ENCODE measurements around the gene B3GNT5.

The B3GNT5 gene, protein sequence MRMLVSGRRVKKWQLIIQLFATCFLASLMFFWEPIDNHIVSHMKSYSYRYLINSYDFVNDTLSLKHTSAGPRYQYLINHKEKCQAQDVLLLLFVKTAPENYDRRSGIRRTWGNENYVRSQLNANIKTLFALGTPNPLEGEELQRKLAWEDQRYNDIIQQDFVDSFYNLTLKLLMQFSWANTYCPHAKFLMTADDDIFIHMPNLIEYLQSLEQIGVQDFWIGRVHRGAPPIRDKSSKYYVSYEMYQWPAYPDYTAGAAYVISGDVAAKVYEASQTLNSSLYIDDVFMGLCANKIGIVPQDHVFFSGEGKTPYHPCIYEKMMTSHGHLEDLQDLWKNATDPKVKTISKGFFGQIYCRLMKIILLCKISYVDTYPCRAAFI

GRCh38 chr3:183252973-183253527 is at the start of gene B3GNT5:
TSS of gene B3GNT5 (plus strand) at chr3:183253253. CDS start at chr3:183269799, 16,546 bp downstream.
- DNase-seq (ENCODE audit: insufficient read length, low spot score): no peak

GRCh38 chr3:183203670-183204069 is 49.4 kb upstream of the B3GNT5 start:
- DNase-seq (ENCODE audit: insufficient read length, low spot score) (no peak), FAIRE-seq (no peak)

More at GRCh38 chr3:183252973-183253527, at the start of gene B3GNT5:
- FAIRE-seq: no peak

GRCh38 chr3:183208260-183208659 is 44.8 kb upstream of the B3GNT5 start:
- FAIRE-seq: no peak
- DNase-seq (ENCODE audit: insufficient read length, low spot score): no peak

GRCh38 chr3:183208800-183209199 is 44.3 kb upstream of the B3GNT5 start:
- DNase-seq (ENCODE audit: insufficient read length, low spot score): no peak
- FAIRE-seq: no peak

DNA sequence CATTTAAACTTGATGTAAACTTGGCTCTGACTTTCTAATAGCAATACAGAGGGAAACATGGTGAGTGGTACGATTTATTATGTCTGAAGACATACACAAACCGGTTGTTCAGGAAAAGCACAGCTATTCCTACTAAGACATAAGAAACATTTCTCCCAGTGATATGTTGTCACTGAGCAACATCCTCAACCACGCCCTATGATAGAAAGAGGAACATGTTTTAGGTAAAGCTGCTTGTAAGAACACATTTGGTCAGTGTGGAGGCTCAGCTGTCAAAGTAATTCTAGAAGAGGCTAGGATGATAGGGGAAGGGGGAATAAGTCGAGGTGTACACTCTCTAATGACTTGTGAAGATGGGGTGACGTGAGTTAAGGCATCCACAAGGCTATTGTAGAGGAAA is 42.7 kb upstream of the B3GNT5 start:
- FAIRE-seq: no peak
- no peak for DNase-seq (ENCODE audit: insufficient read length, low spot score)

- FAIRE-seq: no peak
- DNase-seq (ENCODE audit: insufficient read length, low spot score): no peak
Observed at GRCh38 chr3:183210862-183211341, 42.2 kb upstream of the B3GNT5 start.

DNA sequence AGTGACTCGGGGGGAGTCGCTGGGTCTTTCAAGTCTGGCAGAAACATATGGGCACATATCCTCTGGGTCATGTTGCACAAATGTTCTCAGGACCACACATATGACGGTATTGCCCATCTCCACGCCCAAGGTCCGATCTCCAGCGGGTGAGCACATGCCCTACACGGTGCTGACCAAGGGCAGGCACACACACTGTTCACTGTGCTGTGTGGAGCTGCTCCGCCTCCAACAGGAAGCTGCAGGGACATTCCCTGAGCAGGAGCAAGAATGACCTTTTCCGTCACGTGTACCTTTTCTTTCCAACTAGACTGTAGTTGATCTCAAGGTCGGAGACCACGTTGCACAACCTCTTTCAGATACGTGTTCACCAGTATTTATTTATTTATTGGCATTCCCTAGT is 41.7 kb upstream of the B3GNT5 start:
- DNase-seq (ENCODE audit: insufficient read length, low spot score) (no peak), FAIRE-seq (no peak)

DNA sequence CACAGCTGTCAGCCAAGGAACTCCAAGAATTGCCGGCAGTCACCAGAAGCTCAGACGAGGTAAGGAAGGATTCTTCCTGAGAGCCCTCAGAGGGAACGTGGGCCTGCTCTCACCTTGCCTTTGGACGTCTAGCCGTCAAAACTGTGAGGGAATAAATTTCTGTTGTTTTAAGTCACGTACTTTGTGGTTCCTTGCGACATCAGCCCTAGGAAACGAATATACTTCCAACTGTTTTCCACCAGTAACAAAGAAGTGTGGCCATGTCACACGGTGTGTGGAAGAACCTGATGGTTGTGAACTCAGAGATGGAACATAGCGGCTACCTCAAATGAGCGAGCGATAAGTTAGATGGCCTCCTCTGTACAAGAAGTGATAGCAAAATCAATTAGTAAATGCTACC is 41.0 kb upstream of the B3GNT5 start:
- no peak for FAIRE-seq
- no peak for DNase-seq (ENCODE audit: insufficient read length, low spot score)

- no peak for DNase-seq (ENCODE audit: insufficient read length, low spot score)
- FAIRE-seq: no peak
Observed at GRCh38 chr3:183212565-183212964, 40.5 kb upstream of the B3GNT5 start.

DNA sequence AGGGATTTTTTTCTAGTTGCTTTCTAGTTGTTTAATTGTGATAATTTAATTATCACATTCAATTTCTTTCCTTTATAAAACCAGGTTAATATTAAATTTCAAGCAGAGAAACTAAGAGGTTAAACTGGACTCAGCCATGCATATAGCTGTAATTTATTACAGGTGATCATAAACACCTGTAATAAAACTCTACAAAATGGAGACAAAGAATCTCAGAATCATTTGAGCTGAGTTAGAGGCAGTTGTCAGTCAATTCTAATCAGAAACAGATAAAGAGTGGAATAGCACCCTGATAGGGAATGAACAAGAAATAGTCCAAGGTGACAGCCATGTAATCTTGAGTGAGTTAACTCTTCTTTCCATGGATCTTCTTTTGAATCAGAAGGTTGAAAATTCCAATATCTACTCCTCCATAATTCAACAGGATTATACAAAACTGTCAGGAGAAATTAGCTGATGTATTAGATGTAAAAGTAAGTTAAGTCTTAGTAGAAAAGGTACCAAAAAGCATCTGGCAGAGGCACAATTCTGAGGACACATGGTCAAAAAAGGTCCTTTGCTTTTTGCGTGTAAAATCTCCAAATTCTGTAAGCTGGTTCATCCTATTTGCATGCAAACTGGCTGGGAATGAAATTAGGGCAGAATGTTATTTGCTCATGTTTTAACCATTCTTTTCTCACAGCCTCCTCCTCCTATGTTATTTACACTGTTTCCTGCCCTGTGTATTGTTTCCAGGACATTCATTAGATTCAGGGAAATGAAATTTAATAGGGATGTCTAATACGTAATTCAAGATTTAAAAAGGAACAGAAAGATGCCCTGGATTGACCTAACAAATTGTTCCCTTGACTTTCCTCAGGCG is 39.4 kb upstream of the B3GNT5 start:
- DNase-seq (ENCODE audit: insufficient read length, low spot score) (no peak), FAIRE-seq (no peak)

GRCh38 chr3:183214277-183214612 is 38.8 kb upstream of the B3GNT5 start:
- DNase-seq (ENCODE audit: insufficient read length, low spot score) (no peak), FAIRE-seq (no peak)

- DNase-seq (ENCODE audit: insufficient read length, low spot score) (no peak), FAIRE-seq (no peak)
Observed at GRCh38 chr3:183215591-183216202, 37.4 kb upstream of the B3GNT5 start.

GRCh38 chr3:183217548-183218332 is 35.3 kb upstream of the B3GNT5 start:
- DNase-seq (ENCODE audit: insufficient read length, low spot score): no peak
- FAIRE-seq: no peak

GRCh38 chr3:183218826-183219225 is 34.2 kb upstream of the B3GNT5 start:
- no peak for DNase-seq (ENCODE audit: insufficient read length, low spot score)
- FAIRE-seq: no peak

DNA sequence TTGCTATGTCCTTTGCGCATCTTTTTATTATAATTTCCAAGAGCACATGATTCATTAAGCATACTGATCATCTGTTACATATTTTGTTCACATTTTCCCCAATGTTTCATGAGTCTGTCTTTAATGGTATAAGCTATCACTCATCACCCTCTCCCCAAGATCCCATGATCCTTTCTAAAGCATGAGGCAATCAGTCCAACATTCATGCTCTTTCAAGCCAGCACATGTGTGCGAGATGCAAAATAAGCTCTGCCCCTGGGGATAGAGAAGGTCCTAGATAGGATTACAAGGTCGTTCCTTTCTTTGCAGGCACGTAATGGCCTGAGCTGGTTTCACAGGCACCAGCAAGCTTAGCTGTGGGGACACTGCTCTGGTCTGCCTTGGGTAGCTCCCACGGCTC is 32.2 kb upstream of the B3GNT5 start:
- no peak for FAIRE-seq
- DNase-seq (ENCODE audit: insufficient read length, low spot score): no peak

GRCh38 chr3:183222631-183223235 is 30.3 kb upstream of the B3GNT5 start:
- DNase-seq (ENCODE audit: insufficient read length, low spot score): no peak
- FAIRE-seq: no peak

GRCh38 chr3:183224180-183224970 is 28.7 kb upstream of the B3GNT5 start:
- DNase-seq (ENCODE audit: insufficient read length, low spot score) (no peak), FAIRE-seq (no peak)

DNA sequence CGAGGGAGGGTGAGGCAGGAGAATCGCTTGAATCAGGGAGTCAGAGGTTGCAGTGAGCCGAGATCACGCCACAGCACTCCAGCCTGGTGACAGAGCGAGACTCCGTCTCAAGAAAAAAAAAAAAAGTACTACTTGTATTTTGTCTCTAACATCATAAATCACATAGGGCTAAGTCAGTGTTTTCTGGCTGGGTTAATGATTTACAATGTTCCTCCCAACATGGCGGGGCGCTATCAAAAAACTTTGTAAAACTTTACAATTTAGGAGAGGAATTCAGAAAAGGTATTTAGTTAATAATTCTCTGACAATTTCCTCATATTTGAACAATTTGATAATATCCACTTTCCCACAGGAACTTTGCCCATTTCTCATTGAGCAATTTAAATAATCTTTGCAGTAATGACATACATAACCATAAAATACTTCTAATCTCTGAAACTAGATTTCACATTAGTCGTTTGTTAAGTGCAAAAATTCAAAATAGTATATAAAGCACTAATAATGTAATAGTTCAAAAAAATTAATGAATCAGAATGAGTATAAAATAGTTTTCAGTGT is 26.6 kb upstream of the B3GNT5 start:
- no peak for FAIRE-seq
- DNase-seq (ENCODE audit: insufficient read length, low spot score): no peak

DNA sequence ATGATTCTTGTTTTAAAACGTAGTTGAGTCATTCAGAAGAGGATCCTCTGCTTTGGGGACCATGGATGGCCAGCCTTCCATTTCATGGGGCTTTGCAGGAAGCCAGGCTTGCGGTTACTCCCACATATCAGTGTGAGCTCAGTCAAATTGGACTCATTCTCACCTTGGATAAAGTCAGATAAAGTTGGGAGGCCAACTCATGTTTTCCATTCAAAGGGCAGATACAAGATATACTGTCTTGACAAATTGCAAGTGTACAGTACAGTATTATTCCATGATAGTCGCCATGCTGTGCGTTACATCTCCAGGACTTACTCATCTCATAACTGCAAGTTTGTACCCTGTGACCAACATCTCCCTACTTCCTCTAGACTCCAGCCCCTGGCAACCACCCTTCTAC is 25.5 kb upstream of the B3GNT5 start:
- FAIRE-seq: no peak
- DNase-seq (ENCODE audit: insufficient read length, low spot score): no peak
